Measurements from ENCODE around the gene APOBEC4.

APOBEC4 gene

DNA sequence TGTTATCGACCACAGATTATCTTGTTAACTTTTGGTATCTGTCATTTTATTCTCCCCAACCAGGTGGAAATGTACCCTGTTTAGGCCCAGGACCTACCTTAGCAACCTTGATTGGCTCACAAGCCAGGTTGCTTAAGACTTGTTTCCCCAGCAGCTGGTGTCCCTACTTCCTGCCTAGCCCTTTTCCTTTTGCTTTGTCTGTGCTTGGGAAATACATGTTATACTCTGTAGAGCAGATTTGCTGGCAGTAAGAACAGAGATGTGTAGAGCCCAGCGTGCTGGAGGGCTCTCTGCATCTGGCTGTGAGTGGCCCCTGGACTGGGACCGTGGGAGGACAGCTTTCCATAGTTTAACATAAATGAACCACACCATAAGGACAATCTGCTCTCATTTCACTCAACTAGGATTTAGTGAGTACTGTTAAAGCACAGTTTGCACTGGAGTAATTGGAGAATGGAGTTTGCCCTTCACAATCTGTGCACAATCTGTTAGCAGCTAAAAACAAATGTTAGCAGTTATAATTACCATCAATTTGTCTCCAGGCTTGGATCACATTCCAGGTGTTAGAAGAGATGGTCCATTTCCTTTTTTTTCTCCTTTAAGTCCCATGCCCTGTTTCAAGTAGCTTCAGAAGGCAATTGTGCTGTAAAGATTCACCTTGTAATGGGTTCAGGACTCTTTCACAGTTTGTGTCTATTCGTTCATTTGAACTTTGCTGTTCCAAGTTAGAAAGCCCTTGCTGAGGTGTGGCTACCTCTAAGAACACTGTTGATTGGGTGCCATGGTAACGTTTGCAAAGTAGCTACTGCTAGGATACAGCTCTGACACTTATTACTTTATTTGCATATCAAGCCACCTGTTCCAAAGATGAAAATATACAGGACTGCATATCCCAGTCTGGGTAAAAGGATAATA, at the start of gene APOBEC4:
TSS of gene APOBEC4 (minus strand) at position 770 of the 915 bp plus-strand sequence. CDS start 4,535 bp downstream, outside the sequence.
- peak within 1 kb of the TSS; percentile 56 for H3K4me3 Mint-ChIP-seq
- DNase-seq (ENCODE audit: low spot score) = no peak
- H3K4me1 Mint-ChIP-seq (ENCODE audit: low read depth) = peaks cover 36% of the 10 kb centered on the region
- H3K27me3 Mint-ChIP-seq (ENCODE audit: low read depth) = no peaks in the 10 kb centered on the region
- no peaks in the 10 kb centered on the region for H3K36me3 Mint-ChIP-seq (ENCODE audit: low read depth)
- H3K9me3 Mint-ChIP-seq = no peaks in the 10 kb centered on the region
- H3K27ac Mint-ChIP-seq = peak within 1 kb of the TSS; percentile 72

DNA sequence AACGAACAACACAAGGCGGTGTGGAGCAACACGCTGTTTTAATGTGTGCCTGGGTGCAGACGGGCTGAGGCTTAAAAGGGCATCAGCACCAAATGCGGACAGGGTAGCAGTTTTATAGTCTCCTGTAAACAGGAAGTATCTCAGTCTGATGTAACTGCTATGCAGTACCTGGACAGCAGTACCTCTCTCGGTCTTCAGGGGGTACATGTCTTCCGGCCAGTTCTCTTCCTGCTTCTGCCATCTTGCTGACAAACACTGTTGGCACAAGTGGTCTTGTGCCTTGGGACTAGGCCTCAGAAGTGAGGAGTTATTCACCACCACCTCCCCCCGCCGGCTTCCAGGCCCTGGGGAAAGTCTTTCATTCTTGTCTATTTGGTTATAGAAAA, 49.7 kb upstream of the APOBEC4 start:
- Mint-ChIP-seq H3K9me3 (no peaks in the 10 kb centered on the region), H3K4me3 (no peak overlapping the region), H3K36me3 (ENCODE audit: low read depth) (no peaks in the 10 kb centered on the region), H3K4me1 (ENCODE audit: low read depth) (no peaks in the 10 kb centered on the region), H3K27ac (no peak overlapping the region), H3K27me3 (ENCODE audit: low read depth) (no peaks in the 10 kb centered on the region)
- DNase-seq (ENCODE audit: low spot score) = no peak

GRCh38 chr1:183702087-183702812, 49.1 kb upstream of the APOBEC4 start:
- no peak for DNase-seq (ENCODE audit: low spot score)
- no peak overlapping the region for H3K27ac Mint-ChIP-seq
- H3K4me3 Mint-ChIP-seq = no peak overlapping the region
- no peaks in the 10 kb centered on the region for H3K4me1 Mint-ChIP-seq (ENCODE audit: low read depth)
- no peaks in the 10 kb centered on the region for H3K9me3 Mint-ChIP-seq
- no peaks in the 10 kb centered on the region for H3K27me3 Mint-ChIP-seq (ENCODE audit: low read depth)
- H3K36me3 Mint-ChIP-seq (ENCODE audit: low read depth) = no peaks in the 10 kb centered on the region

- Mint-ChIP-seq H3K4me1 (ENCODE audit: low read depth) (no peaks in the 10 kb centered on the region), H3K4me3 (no peak overlapping the region), H3K27ac (no peak overlapping the region), H3K9me3 (no peaks in the 10 kb centered on the region), H3K27me3 (ENCODE audit: low read depth) (no peaks in the 10 kb centered on the region), H3K36me3 (ENCODE audit: low read depth) (no peaks in the 10 kb centered on the region)
- DNase-seq (ENCODE audit: low spot score) = no peak
Measured at GRCh38 chr1:183699616-183700160, 46.6 kb upstream of the APOBEC4 start.

DNA sequence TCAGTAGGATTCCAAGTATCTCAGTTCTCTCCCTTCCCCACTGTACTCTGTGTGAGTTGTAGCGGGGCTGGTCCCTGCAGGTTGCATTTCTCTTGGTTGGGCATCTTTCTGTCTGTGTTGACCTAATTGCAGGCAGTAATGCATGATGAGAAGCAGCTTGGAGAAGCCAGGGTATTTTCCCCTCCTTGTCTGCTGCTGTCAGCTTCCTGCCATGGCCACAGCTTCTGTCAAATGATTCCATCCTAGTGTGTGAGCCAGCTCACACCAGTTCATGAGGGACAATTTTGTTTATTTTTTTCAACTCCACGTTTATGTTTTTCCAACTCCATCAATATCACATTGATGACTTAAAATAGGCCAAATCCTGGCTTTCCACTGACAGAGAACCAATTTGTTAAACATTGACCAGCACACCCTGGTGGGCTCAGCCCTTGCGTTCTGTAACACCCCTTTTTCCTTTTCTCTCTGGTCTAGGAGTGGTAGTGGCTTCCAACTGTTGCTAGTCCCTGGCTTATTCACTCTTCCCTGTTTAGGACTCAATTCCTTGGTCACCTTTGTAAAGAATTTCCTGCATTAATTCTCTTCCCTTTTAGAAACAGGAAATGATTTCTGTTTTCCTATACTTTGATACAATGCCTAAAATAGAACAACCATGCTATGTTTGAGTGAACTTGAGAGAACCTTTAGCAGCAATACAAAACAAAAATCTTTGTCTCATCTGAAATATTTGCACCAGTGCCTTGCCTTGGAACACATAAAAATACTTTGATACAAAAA, 44.9 kb upstream of the APOBEC4 start:
- H3K9me3 Mint-ChIP-seq = no peaks in the 10 kb centered on the region
- no peaks in the 10 kb centered on the region for H3K4me1 Mint-ChIP-seq (ENCODE audit: low read depth)
- no peaks in the 10 kb centered on the region for H3K27me3 Mint-ChIP-seq (ENCODE audit: low read depth)
- no peak for DNase-seq (ENCODE audit: low spot score)
- no peak overlapping the region for H3K27ac Mint-ChIP-seq
- no peaks in the 10 kb centered on the region for H3K36me3 Mint-ChIP-seq (ENCODE audit: low read depth)
- no peak overlapping the region for H3K4me3 Mint-ChIP-seq

DNA sequence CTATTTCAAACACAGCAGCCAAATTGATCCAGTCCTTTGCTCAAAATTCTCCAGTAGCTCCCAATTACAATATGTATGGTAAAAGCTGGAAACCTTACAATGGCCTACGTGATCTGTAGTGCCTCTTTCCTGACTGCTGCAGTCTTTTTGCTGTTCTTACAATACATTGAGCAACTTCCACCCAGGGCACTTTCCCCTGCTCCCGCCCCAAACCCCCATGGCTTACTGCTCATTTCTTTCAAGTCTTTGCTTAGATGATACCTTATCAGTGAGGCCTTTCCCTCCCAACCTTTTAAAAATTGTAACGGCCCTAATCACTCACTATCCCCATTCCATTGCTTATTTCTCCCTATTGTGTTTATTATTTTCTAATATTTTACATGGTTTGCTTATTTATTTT, 43.9 kb upstream of the APOBEC4 start:
- Mint-ChIP-seq H3K4me3 (no peak overlapping the region), H3K4me1 (ENCODE audit: low read depth) (no peaks in the 10 kb centered on the region), H3K27ac (no peak overlapping the region), H3K36me3 (ENCODE audit: low read depth) (no peaks in the 10 kb centered on the region), H3K9me3 (no peaks in the 10 kb centered on the region), H3K27me3 (ENCODE audit: low read depth) (no peaks in the 10 kb centered on the region)
- DNase-seq (ENCODE audit: low spot score) = no peak

DNA sequence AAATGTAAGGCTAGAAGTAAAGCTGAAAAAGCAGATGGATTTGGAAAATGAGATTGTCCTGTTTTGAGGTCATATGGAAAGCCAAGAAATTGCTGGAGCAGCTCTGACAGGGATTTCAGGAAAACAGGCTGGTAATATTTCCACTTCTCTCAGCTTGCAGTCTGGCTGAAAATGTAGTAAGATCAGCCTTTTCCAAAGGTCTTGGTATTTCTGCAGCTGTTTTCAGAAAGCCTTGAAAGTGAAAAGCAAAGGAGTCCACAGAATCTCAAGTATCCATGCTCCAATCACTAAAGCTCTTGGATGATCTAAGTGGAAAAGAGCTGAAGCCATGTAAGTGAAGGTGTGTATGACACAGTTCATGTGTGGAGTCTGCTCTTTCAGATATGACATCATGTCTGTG, 41.6 kb upstream of the APOBEC4 start:
- no peaks in the 10 kb centered on the region for H3K36me3 Mint-ChIP-seq (ENCODE audit: low read depth)
- no peaks in the 10 kb centered on the region for H3K9me3 Mint-ChIP-seq
- no peak for DNase-seq (ENCODE audit: low spot score)
- H3K4me3 Mint-ChIP-seq = no peak overlapping the region
- H3K27ac Mint-ChIP-seq = no peak overlapping the region
- H3K27me3 Mint-ChIP-seq (ENCODE audit: low read depth) = no peaks in the 10 kb centered on the region
- H3K4me1 Mint-ChIP-seq (ENCODE audit: low read depth) = no peaks in the 10 kb centered on the region

DNA sequence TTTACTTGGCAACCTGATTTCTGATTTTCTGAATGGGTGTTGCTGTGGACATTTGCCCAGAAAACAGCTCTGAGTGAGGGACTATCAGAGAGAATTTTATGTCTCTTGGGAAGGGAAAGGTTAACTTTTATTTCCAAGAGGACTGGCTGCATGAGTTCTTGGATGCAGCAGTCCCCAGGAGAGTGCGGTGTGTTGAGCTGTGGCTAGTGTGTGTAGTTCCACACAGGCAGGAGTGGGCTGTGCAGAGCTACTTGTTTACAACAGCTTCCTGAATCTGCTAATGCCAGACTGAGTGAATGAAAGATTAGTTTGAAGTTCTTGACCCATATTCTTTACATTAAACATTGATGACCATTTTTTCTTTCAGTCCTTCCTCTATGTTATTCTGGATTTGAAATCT, 41.0 kb upstream of the APOBEC4 start:
- no peak for DNase-seq (ENCODE audit: low spot score)
- Mint-ChIP-seq H3K4me3 (no peak overlapping the region), H3K27ac (no peak overlapping the region), H3K9me3 (no peaks in the 10 kb centered on the region), H3K4me1 (ENCODE audit: low read depth) (no peaks in the 10 kb centered on the region), H3K27me3 (ENCODE audit: low read depth) (no peaks in the 10 kb centered on the region), H3K36me3 (ENCODE audit: low read depth) (no peaks in the 10 kb centered on the region)

- H3K27me3 Mint-ChIP-seq (ENCODE audit: low read depth) = no peaks in the 10 kb centered on the region
- H3K9me3 Mint-ChIP-seq = no peaks in the 10 kb centered on the region
- H3K4me1 Mint-ChIP-seq (ENCODE audit: low read depth) = no peaks in the 10 kb centered on the region
- no peak overlapping the region for H3K4me3 Mint-ChIP-seq
- DNase-seq (ENCODE audit: low spot score) = no peak
- H3K27ac Mint-ChIP-seq = no peak overlapping the region
- H3K36me3 Mint-ChIP-seq (ENCODE audit: low read depth) = no peaks in the 10 kb centered on the region
Measured at GRCh38 chr1:183693521-183693920, 40.4 kb upstream of the APOBEC4 start.

- H3K36me3 Mint-ChIP-seq (ENCODE audit: low read depth) = no peaks in the 10 kb centered on the region
- DNase-seq (ENCODE audit: low spot score) = no peak
- no peaks in the 10 kb centered on the region for H3K9me3 Mint-ChIP-seq
- H3K4me3 Mint-ChIP-seq = no peak overlapping the region
- peaks cover 6% of the 10 kb centered on the region for H3K27me3 Mint-ChIP-seq (ENCODE audit: low read depth)
- no peaks in the 10 kb centered on the region for H3K4me1 Mint-ChIP-seq (ENCODE audit: low read depth)
- H3K27ac Mint-ChIP-seq = no peak overlapping the region
Measured at GRCh38 chr1:183689762-183690204, 36.7 kb upstream of the APOBEC4 start.

GRCh38 chr1:183688341-183689060, 35.4 kb upstream of the APOBEC4 start:
- Mint-ChIP-seq H3K4me1 (ENCODE audit: low read depth) (no peaks in the 10 kb centered on the region), H3K27me3 (ENCODE audit: low read depth) (peaks cover 11% of the 10 kb centered on the region), H3K27ac (no peak overlapping the region), H3K4me3 (no peak overlapping the region), H3K36me3 (ENCODE audit: low read depth) (no peaks in the 10 kb centered on the region), H3K9me3 (no peaks in the 10 kb centered on the region)
- DNase-seq (ENCODE audit: low spot score) = no peak

- Mint-ChIP-seq H3K4me3 (no peak overlapping the region), H3K27me3 (ENCODE audit: low read depth) (peaks cover 17% of the 10 kb centered on the region), H3K27ac (no peak overlapping the region), H3K9me3 (no peaks in the 10 kb centered on the region), H3K4me1 (ENCODE audit: low read depth) (no peaks in the 10 kb centered on the region), H3K36me3 (ENCODE audit: low read depth) (no peaks in the 10 kb centered on the region)
- no peak for DNase-seq (ENCODE audit: low spot score)
Measured at GRCh38 chr1:183687546-183688304, 34.6 kb upstream of the APOBEC4 start.

- H3K4me3 Mint-ChIP-seq = no peak overlapping the region
- no peaks in the 10 kb centered on the region for H3K9me3 Mint-ChIP-seq
- peaks cover 27% of the 10 kb centered on the region for H3K27me3 Mint-ChIP-seq (ENCODE audit: low read depth)
- H3K36me3 Mint-ChIP-seq (ENCODE audit: low read depth) = no peaks in the 10 kb centered on the region
- H3K27ac Mint-ChIP-seq = no peak overlapping the region
- no peaks in the 10 kb centered on the region for H3K4me1 Mint-ChIP-seq (ENCODE audit: low read depth)
- no peak for DNase-seq (ENCODE audit: low spot score)
Measured at GRCh38 chr1:183686229-183686628, 33.1 kb upstream of the APOBEC4 start.
